ENCODE data around the gene AGBL5.

DNA sequence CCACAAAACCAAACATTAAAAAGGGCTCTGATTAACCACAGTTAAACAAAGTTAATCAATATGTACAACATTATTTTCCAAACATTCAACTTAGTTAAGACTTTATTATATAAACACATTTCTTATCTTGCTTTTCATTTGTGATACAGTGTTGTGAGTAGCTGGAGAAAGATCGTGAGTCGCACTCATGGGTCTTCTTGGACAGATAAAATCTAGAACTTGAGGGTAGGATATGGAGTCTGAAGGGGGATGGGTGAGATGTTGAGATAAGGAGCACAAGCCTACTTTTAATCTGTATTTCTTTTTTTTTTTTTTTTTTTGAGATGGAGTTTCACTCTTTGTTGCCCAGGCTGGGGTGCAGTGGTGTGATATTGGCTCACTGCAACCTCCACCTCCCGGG is 41.3 kb upstream of the AGBL5 start:
- TF ChIP-seq, protein P1, sequence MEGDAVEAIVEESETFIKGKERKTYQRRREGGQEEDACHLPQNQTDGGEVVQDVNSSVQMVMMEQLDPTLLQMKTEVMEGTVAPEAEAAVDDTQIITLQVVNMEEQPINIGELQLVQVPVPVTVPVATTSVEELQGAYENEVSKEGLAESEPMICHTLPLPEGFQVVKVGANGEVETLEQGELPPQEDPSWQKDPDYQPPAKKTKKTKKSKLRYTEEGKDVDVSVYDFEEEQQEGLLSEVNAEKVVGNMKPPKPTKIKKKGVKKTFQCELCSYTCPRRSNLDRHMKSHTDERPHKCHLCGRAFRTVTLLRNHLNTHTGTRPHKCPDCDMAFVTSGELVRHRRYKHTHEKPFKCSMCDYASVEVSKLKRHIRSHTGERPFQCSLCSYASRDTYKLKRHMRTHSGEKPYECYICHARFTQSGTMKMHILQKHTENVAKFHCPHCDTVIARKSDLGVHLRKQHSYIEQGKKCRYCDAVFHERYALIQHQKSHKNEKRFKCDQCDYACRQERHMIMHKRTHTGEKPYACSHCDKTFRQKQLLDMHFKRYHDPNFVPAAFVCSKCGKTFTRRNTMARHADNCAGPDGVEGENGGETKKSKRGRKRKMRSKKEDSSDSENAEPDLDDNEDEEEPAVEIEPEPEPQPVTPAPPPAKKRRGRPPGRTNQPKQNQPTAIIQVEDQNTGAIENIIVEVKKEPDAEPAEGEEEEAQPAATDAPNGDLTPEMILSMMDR (conservative IDR thresholded peaks at IDR 0.05 in 1 of 2, IDR thresholded peaks at IDR 0.05 in 1 of 2; ENCODE audit: low read depth in 1 of 2, low read length in 2 of 2), result no peak
- TF ChIP-seq EZH2 (IDR thresholded peaks at IDR 0.05; ENCODE audit: low read length, missing control alignments), result no peak

All from fibroblast of lung (primary cell).